Measurements from ENCODE around the gene MTFP1. TPM values are rescaled to one million over a fixed set of nuclear protein-coding genes. Genes with fewer than 3 reads are reported as not detected.

MTFP1 gene
- total and polyA plus RNA-seq, 2 experiments from 2014 or later, result 54.6 to 64.1 TPM

DNA sequence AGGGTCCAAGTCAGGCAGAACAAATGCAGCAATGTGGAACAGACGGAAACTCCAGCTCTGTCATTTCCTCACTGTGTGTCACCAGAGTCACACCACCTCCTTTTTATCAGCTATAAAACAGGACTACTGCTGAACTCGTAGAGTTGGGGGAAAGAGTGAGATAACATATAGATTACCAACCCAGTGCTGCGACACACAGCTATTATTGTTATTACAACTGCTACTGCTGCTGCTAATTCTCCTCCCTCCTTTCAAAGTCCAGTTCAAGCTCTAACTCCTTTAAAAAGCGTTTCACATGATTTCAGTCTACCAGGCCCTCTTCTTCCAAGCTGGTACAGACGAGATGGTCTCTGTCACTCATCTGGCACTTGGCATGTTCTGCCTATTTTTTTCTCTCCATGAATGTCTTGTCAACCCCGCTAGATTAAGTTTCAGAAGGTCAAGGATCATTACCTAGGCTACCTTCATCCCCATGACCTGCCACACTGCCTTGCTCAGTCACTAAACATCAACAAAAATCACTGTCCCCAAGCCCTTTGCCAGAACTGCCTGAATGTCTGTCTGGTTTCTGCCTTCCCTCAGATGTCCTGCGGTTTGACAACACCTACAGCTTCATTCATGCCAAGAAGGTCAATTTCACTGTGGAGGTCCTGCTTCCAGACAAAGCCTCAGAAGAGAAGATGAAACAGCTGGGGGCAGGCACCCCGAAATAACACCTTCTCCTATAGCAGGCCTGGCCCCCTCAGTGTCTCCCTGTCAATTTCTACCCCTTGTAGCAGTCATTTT, 3.7 kb upstream of the MTFP1 start:
- H3K9me2 ChIP-seq (ENCODE audit: insufficient read depth), result no peaks in the 10 kb centered on the region
- H4K20me1 ChIP-seq (replicated peaks; ENCODE audit: insufficient read depth), result no peaks in the 10 kb centered on the region
- peaks cover 17% of the 10 kb centered on the region for H3K27me3 Mint-ChIP-seq (ENCODE audit: insufficient read depth, low read depth, poor library complexity)
- TF ChIP-seq EZH2 (IDR thresholded peaks at IDR 0.05; ENCODE audit: low read depth, unreplicated experiment) (no peak), EZH2phosphoT487 (IDR thresholded peaks at IDR 0.05; ENCODE audit: unreplicated experiment) (no peak), POLR2AphosphoS5 (IDR thresholded peaks at IDR 0.05; ENCODE audit: low read depth) (no peak), CREB1 (CRISPR knock-in tag; IDR thresholded peaks at IDR 0.05; ENCODE audit: low read depth) (no peak), NANOG (IDR thresholded peaks at IDR 0.05; ENCODE audit: borderline replicate concordance) (no peak), ZNF114 (CRISPR knock-in tag; IDR thresholded peaks at IDR 0.05) (no peak), STAT1 (IDR thresholded peaks at IDR 0.05; ENCODE audit: unreplicated experiment) (no peak), ZNF331 (CRISPR knock-in tag; IDR thresholded peaks at IDR 0.05; ENCODE audit: low read depth) (no peak), JUNB (IDR thresholded peaks at IDR 0.05; ENCODE audit: unreplicated experiment) (no peak)
- TF ChIP-seq, protein P1, sequence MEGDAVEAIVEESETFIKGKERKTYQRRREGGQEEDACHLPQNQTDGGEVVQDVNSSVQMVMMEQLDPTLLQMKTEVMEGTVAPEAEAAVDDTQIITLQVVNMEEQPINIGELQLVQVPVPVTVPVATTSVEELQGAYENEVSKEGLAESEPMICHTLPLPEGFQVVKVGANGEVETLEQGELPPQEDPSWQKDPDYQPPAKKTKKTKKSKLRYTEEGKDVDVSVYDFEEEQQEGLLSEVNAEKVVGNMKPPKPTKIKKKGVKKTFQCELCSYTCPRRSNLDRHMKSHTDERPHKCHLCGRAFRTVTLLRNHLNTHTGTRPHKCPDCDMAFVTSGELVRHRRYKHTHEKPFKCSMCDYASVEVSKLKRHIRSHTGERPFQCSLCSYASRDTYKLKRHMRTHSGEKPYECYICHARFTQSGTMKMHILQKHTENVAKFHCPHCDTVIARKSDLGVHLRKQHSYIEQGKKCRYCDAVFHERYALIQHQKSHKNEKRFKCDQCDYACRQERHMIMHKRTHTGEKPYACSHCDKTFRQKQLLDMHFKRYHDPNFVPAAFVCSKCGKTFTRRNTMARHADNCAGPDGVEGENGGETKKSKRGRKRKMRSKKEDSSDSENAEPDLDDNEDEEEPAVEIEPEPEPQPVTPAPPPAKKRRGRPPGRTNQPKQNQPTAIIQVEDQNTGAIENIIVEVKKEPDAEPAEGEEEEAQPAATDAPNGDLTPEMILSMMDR (conservative IDR thresholded peaks at IDR 0.05; ENCODE audit: low read depth in 2 of 2), result no peak
- TF ChIP-seq, protein P2, sequence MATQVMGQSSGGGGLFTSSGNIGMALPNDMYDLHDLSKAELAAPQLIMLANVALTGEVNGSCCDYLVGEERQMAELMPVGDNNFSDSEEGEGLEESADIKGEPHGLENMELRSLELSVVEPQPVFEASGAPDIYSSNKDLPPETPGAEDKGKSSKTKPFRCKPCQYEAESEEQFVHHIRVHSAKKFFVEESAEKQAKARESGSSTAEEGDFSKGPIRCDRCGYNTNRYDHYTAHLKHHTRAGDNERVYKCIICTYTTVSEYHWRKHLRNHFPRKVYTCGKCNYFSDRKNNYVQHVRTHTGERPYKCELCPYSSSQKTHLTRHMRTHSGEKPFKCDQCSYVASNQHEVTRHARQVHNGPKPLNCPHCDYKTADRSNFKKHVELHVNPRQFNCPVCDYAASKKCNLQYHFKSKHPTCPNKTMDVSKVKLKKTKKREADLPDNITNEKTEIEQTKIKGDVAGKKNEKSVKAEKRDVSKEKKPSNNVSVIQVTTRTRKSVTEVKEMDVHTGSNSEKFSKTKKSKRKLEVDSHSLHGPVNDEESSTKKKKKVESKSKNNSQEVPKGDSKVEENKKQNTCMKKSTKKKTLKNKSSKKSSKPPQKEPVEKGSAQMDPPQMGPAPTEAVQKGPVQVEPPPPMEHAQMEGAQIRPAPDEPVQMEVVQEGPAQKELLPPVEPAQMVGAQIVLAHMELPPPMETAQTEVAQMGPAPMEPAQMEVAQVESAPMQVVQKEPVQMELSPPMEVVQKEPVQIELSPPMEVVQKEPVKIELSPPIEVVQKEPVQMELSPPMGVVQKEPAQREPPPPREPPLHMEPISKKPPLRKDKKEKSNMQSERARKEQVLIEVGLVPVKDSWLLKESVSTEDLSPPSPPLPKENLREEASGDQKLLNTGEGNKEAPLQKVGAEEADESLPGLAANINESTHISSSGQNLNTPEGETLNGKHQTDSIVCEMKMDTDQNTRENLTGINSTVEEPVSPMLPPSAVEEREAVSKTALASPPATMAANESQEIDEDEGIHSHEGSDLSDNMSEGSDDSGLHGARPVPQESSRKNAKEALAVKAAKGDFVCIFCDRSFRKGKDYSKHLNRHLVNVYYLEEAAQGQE (IDR thresholded peaks at IDR 0.05; ENCODE audit: unreplicated experiment), result no peak
- TF ChIP-seq, protein P3, sequence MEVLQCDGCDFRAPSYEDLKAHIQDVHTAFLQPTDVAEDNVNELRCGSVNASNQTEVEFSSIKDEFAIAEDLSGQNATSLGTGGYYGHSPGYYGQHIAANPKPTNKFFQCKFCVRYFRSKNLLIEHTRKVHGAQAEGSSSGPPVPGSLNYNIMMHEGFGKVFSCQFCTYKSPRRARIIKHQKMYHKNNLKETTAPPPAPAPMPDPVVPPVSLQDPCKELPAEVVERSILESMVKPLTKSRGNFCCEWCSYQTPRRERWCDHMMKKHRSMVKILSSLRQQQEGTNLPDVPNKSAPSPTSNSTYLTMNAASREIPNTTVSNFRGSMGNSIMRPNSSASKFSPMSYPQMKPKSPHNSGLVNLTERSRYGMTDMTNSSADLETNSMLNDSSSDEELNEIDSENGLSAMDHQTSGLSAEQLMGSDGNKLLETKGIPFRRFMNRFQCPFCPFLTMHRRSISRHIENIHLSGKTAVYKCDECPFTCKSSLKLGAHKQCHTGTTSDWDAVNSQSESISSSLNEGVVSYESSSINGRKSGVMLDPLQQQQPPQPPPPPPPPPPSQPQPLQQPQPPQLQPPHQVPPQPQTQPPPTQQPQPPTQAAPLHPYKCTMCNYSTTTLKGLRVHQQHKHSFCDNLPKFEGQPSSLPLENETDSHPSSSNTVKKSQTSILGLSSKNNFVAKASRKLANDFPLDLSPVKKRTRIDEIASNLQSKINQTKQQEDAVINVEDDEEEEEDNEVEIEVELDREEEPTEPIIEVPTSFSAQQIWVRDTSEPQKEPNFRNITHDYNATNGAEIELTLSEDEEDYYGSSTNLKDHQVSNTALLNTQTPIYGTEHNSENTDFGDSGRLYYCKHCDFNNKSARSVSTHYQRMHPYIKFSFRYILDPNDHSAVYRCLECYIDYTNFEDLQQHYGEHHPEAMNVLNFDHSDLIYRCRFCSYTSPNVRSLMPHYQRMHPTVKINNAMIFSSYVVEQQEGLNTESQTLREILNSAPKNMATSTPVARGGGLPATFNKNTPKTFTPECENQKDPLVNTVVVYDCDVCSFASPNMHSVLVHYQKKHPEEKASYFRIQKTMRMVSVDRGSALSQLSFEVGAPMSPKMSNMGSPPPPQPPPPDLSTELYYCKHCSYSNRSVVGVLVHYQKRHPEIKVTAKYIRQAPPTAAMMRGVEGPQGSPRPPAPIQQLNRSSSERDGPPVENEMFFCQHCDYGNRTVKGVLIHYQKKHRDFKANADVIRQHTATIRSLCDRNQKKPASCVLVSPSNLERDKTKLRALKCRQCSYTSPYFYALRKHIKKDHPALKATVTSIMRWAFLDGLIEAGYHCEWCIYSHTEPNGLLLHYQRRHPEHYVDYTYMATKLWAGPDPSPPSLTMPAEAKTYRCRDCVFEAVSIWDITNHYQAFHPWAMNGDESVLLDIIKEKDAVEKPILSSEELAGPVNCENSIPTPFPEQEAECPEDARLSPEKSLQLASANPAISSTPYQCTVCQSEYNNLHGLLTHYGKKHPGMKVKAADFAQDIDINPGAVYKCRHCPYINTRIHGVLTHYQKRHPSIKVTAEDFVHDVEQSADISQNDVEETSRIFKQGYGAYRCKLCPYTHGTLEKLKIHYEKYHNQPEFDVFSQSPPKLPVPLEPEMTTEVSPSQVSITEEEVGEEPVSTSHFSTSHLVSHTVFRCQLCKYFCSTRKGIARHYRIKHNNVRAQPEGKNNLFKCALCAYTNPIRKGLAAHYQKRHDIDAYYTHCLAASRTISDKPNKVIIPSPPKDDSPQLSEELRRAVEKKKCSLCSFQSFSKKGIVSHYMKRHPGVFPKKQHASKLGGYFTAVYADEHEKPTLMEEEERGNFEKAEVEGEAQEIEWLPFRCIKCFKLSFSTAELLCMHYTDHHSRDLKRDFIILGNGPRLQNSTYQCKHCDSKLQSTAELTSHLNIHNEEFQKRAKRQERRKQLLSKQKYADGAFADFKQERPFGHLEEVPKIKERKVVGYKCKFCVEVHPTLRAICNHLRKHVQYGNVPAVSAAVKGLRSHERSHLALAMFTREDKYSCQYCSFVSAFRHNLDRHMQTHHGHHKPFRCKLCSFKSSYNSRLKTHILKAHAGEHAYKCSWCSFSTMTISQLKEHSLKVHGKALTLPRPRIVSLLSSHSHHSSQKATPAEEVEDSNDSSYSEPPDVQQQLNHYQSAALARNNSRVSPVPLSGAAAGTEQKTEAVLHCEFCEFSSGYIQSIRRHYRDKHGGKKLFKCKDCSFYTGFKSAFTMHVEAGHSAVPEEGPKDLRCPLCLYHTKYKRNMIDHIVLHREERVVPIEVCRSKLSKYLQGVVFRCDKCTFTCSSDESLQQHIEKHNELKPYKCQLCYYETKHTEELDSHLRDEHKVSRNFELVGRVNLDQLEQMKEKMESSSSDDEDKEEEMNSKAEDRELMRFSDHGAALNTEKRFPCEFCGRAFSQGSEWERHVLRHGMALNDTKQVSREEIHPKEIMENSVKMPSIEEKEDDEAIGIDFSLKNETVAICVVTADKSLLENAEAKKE (CRISPR knock-in tag; IDR thresholded peaks at IDR 0.05), result no peak
- TF ChIP-seq, protein P4, sequence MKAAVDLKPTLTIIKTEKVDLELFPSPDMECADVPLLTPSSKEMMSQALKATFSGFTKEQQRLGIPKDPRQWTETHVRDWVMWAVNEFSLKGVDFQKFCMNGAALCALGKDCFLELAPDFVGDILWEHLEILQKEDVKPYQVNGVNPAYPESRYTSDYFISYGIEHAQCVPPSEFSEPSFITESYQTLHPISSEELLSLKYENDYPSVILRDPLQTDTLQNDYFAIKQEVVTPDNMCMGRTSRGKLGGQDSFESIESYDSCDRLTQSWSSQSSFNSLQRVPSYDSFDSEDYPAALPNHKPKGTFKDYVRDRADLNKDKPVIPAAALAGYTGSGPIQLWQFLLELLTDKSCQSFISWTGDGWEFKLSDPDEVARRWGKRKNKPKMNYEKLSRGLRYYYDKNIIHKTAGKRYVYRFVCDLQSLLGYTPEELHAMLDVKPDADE (IDR thresholded peaks at IDR 0.05), result no peak
- peaks cover 5% of the 10 kb centered on the region; the same call in 1 of the 2 replicates for H3K79me2 ChIP-seq (replicated peaks; ENCODE audit: insufficient read depth)
- H3K4me1 Mint-ChIP-seq, result peaks cover 25% of the 10 kb centered on the region
- no peaks in the 10 kb centered on the region for H3K27me3 ChIP-seq (ENCODE audit: insufficient read depth)
- peak overlapping the region; percentile 96 for H3K27ac Mint-ChIP-seq
- peak overlapping the region; percentile 70 for H3K4me3 ChIP-seq
- ATAC-seq (no peak), DNase-seq (ENCODE audit: low spot score) (no peak)
- no peaks in the 10 kb centered on the region for H3K9me3 Mint-ChIP-seq
- H3F3A ChIP-seq (replicated peaks; ENCODE audit: low read depth), result peaks cover 20% of the 10 kb centered on the region
- H3K4me2 ChIP-seq, result peak overlapping the region; percentile 99
- H3K4me3 Mint-ChIP-seq, result peak overlapping the region; percentile 92
- H3K36me3 ChIP-seq (ENCODE audit: insufficient read depth), result no peaks in the 10 kb centered on the region
- H3K27ac ChIP-seq (ENCODE audit: low read depth), result peak overlapping the region; percentile 92
- H3K4me1 ChIP-seq (ENCODE audit: insufficient read depth), result peaks cover 13% of the 10 kb centered on the region
- H3K36me3 Mint-ChIP-seq (ENCODE audit: low read depth), result peaks cover 24% of the 10 kb centered on the region
- no peak overlapping the region for H2AFZ ChIP-seq

Measured in GM23338 (cell line).